Esophagus squamous epithelium (tissue), 5 donors: ENCODE results near the gene FAM174A. TPM values are rescaled to one million over a fixed set of nuclear protein-coding genes. Genes with fewer than 3 reads are reported as not detected.

Source experiments
- DNase-seq: peaks from one replicate; lab custom pipeline; 2025; lab: John Stamatoyannopoulos, UW
- H3K27ac ChIP-seq, 4 donors: fragments of 200-600 bp; sonication (generic); one replicate each; pipeline ENCODE4 v1.5.1; 2016 to 2019; ENCODE audit warnings: mild to moderate bottlenecking in 1 of 4
- H3K27me3 ChIP-seq, 4 donors: fragments of 200-600 bp; sonication (generic); 1 replicate in 3 of 4; 2 replicates in 1 of 4; pipeline versions ENCODE4 v1.5.1 to v1.6.0; 2017 to 2021; ENCODE audit warnings: antibody characterized with exemption in 1 of 4
- H3K36me3 ChIP-seq, 3 donors: fragments of 200-600 bp; sonication (generic); one replicate each; pipeline ENCODE4 v1.5.1; 2016 to 2019
- H3K4me1 ChIP-seq, 3 donors: fragments of 200-600 bp; sonication (generic); one replicate each; pipeline ENCODE4 v1.5.1; 2017 to 2019
- H3K4me3 ChIP-seq, 4 donors: fragments of 200-600 bp; sonication (generic); 1 replicate in 3 of 4; 2 replicates in 1 of 4; pipeline ENCODE4 v1.5.1; 2016 to 2019; ENCODE audit warnings: mild to moderate bottlenecking in 2 of 4, moderate library complexity in 1 of 4
- H3K9me3 ChIP-seq, 3 donors: fragments of 200-600 bp; sonication (generic); one replicate each; pipeline ENCODE4 v1.5.1; 2016 to 2019
- POLR2A ChIP-seq, 4 donors: fragments of 450-650 bp; IDR thresholded peaks; one replicate each; pipeline ENCODE4 v1.6.1; 2017; ENCODE audit warnings: antibody characterized with exemption in 4 of 4, mild to moderate bottlenecking in 4 of 4, moderate library complexity in 3 of 4
- WGBS, 2 donors: methylation state at CpG; one replicate each; pipeline ENCODE4 v1.1.5; 2018; 5-methylcytosine and 5-hydroxymethylcytosine counted together
- intact Hi-C: fragments of 100-400 bp; cut with DNase I; formaldehyde crosslinking; loops from one replicate; pipeline ENCODE4 v1.15.0; 2022
- total RNA-seq, 4 donors: library from RNA; depleted of rRNA; stranded (reverse); fragments of >200 nt; gene quantifications; one replicate each; pipeline ENCODE4 v1.1.0, GENCODE V29; 2016
- TF ChIP-seq, protein P1 (sequence below), 6 experiments: fragments of 450-650 bp in 4 of 6; fragments of 200-600 bp in 2 of 6; sonication (generic) in 2 of 6; IDR thresholded peaks; one replicate each; pipeline ENCODE4 v1.5.1; 2016 to 2019; ENCODE audit warnings: antibody characterized with exemption in 6 of 6, mild to moderate bottlenecking in 4 of 6, moderate library complexity in 4 of 6
- donor health status: DM: yes; HTN: yes; CAD: no.

The FAM174A gene
- total RNA-seq, 4 donors from 2014 or later, result 24.0 to 49.7 (median 32.4) TPM

DNA sequence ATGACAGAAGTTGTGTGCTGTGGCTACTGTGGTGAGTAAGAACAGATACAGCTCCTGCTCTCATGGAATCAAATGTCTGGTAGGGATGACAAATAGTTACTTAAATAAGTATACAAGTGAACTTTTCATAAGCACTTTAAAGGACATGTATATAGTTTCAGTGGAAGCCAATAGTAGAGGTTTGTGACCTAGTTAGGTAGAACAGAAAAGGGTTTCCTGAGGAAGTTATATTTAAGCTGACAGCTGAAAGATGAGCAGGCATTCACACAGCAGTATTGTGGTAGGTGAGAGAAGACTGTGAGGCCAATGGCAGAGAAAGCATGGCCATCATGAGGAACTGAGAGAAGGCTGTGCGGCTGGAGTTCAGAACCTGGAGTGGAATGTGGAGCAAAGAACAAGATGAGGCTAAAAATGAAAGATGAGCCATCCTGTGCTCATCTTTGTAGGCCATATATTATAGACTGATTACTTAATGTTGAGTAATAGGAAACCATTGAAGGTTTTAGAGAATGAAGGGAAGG is 15.4 kb downstream of the FAM174A start:
- intact Hi-C loops, result no loop called here
- DNase-seq, result no peak

DNA sequence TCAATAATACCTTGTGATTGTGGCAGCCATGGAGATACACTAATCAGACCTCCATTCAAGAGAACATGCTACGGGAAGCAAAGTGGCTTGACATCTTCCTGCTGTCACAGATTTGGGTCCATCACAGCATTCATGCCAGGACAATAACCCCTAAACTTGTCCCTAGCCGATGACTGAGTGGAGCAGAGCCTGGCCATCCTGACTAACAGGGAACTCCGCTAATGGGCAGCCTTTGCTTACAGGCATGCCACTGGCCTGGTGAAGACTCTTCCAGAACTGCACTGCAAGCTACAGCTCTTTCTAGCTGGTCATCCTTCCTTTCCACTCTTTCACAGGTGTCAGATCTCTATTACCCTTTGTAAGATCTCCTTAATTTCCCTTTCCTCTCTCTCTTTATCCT is 16.0 kb downstream of the FAM174A start:
- DNase-seq, result no peak
- Histone ChIP-seq H3K9me3 (no peaks in the 10 kb centered on the region), H3K27me3 (no peaks in the 10 kb centered on the region), H3K36me3 (no peaks in the 10 kb centered on the region), H3K27ac (no peak overlapping the region), H3K4me1 (no peaks in the 10 kb centered on the region), H3K4me3 (no peak overlapping the region)
- intact Hi-C loops, result no loop called here
- TF ChIP-seq POLR2A (IDR thresholded peaks at IDR 0.05), result no peak
- TF ChIP-seq, protein P1, sequence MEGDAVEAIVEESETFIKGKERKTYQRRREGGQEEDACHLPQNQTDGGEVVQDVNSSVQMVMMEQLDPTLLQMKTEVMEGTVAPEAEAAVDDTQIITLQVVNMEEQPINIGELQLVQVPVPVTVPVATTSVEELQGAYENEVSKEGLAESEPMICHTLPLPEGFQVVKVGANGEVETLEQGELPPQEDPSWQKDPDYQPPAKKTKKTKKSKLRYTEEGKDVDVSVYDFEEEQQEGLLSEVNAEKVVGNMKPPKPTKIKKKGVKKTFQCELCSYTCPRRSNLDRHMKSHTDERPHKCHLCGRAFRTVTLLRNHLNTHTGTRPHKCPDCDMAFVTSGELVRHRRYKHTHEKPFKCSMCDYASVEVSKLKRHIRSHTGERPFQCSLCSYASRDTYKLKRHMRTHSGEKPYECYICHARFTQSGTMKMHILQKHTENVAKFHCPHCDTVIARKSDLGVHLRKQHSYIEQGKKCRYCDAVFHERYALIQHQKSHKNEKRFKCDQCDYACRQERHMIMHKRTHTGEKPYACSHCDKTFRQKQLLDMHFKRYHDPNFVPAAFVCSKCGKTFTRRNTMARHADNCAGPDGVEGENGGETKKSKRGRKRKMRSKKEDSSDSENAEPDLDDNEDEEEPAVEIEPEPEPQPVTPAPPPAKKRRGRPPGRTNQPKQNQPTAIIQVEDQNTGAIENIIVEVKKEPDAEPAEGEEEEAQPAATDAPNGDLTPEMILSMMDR (IDR thresholded peaks at IDR 0.05), result no peak
- 97% methylated on average over 3 of the region's 3 CpGs for WGBS, 2 donors

More for the DNA sequence above, 15.4 kb downstream of the FAM174A start:
- H3K27me3 ChIP-seq, result no peaks in the 10 kb centered on the region
- TF ChIP-seq, protein P1 (IDR thresholded peaks at IDR 0.05), result no peak
- TF ChIP-seq POLR2A (IDR thresholded peaks at IDR 0.05), result no peak
- no peaks in the 10 kb centered on the region for H3K4me1 ChIP-seq
- no peaks in the 10 kb centered on the region for H3K9me3 ChIP-seq
- no peaks in the 10 kb centered on the region for H3K36me3 ChIP-seq
- H3K27ac ChIP-seq, result no peak overlapping the region
- 67 to 78% methylated on average over 1 of the region's 1 CpG for WGBS, 2 donors
- H3K4me3 ChIP-seq, result no peak overlapping the region

DNA sequence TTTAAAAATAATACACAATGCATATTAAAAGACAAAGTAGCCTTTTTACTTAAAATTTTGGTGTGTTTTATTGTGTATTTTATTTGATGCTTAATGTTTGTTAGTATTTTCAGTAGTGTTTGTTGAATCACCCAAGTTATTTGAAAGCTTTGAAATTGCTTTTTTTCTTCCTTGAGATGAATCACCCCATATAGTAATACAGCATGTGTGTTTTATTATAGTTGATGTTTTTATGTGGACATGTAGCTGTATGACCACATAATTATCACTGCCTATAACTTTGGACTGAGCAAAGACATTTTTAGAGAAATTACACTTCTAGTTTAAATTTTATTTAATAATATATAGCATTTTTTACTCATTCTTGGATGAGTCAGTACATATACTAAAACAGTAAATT is 18.0 kb downstream of the FAM174A start:
- Histone ChIP-seq H3K36me3 (no peaks in the 10 kb centered on the region), H3K4me1 (no peaks in the 10 kb centered on the region), H3K27me3 (no peaks in the 10 kb centered on the region), H3K9me3 (no peaks in the 10 kb centered on the region), H3K27ac (no peak overlapping the region), H3K4me3 (no peak overlapping the region)
- no peak for DNase-seq
- TF ChIP-seq, protein P1 (IDR thresholded peaks at IDR 0.05), result no peak
- no peak for TF ChIP-seq POLR2A (IDR thresholded peaks at IDR 0.05)
- intact Hi-C loops, result no loop called here

DNA sequence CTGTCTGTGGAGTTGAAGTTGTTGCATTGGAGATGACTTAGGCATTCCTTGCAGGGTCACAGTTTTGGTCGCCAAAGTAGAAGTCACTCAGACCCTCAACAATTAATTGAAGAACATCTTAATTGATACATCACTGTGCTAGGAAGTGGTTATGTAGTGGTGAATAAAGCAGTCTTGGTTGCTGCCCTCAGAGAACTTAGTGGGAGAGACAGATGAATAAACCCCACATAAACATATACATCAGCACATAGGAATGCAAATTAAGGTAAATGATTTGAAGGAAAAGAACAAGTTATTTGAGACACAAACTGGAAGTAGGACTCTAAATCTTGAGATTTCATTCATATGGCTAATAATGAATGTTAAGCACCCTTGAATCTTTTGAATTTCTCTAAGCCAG is 25.7 kb downstream of the FAM174A start:
- no peak for DNase-seq
- Histone ChIP-seq H3K4me3 (no peak overlapping the region), H3K36me3 (peaks cover 0 to 37% (median 0%) of the 10 kb centered on the region in 3 donors), H3K9me3 (no peaks in the 10 kb centered on the region), H3K27ac (no peak overlapping the region), H3K4me1 (no peaks in the 10 kb centered on the region), H3K27me3 (no peaks in the 10 kb centered on the region)
- TF ChIP-seq, protein P1 (IDR thresholded peaks at IDR 0.05), result no peak
- no peak for TF ChIP-seq POLR2A (IDR thresholded peaks at IDR 0.05)
- WGBS, 2 donors, result 90 to 93% methylated on average over 1 of the region's 1 CpG
- intact Hi-C loops, result no loop called here

DNA sequence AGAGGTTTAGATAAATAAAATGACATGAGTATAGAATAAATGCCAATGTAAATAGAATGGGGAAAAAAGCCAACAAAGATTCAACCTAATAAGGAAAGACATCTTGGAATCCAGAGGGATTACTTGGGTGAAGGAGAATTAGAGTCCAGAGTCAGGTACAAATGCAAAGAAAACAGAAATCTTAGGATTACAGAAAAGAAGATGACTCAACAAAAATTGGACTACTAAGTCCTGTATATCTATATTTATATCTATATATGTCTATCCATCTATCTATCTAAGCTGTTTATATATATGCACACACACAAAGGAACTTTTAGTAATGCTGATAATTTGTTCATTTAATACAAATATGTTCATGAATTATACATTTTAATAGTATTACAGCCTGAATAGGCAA is 27.6 kb downstream of the FAM174A start:
- Histone ChIP-seq H3K36me3 (peaks cover 0 to 38% (median 0%) of the 10 kb centered on the region in 3 donors), H3K4me3 (no peak overlapping the region), H3K27me3 (no peaks in the 10 kb centered on the region), H3K9me3 (no peaks in the 10 kb centered on the region), H3K27ac (no peak overlapping the region), H3K4me1 (no peaks in the 10 kb centered on the region)
- intact Hi-C loops, result no loop called here
- no peak for DNase-seq
- TF ChIP-seq, protein P1 (IDR thresholded peaks at IDR 0.05), result no peak
- TF ChIP-seq POLR2A (IDR thresholded peaks at IDR 0.05), result no peak
